Endodermal cell (in vitro differentiated cells): ENCODE data around the gene NCAPH2. TPM values are rescaled to one million over a fixed set of nuclear protein-coding genes. Genes with fewer than 3 reads are reported as not detected.

Experiments
- DNase-seq: peaks from one replicate; pipeline ENCODE4 v3.0.0-alpha.2; 2017
- H3K27ac ChIP-seq: 2 replicates; pipeline ENCODE4 v1.5.1; 2013; ENCODE audit warnings: mild to moderate bottlenecking, low read depth, low read length, moderate library complexity
- H3K27me3 ChIP-seq: 2 replicates; pipeline ENCODE4 v1.6.1; 2013; ENCODE audit warnings: mild to moderate bottlenecking, low read length, moderate library complexity; ENCODE audit not compliant: insufficient read depth, control insufficient read depth, poor library complexity, severe bottlenecking
- H3K36me3 ChIP-seq: 2 replicates; pipeline ENCODE4 v1.7.0; 2013; ENCODE audit warnings: mild to moderate bottlenecking, low read length, moderate library complexity; ENCODE audit not compliant: control insufficient read depth, insufficient read depth
- H3K4me1 ChIP-seq: one replicate; pipeline ENCODE4 v1.7.0; 2013; ENCODE audit warnings: low read length; ENCODE audit not compliant: control insufficient read depth, insufficient read depth
- H3K4me3 ChIP-seq: 2 replicates; pipeline ENCODE4 v1.5.1; 2013; ENCODE audit warnings: mild to moderate bottlenecking, low read length, moderate library complexity
- H3K9ac ChIP-seq: 2 replicates; pipeline ENCODE4 v1.6.1; 2013; ENCODE audit warnings: mild to moderate bottlenecking, low read length, moderate library complexity; ENCODE audit not compliant: poor library complexity, severe bottlenecking; ENCODE audit errors: extremely low read depth
- H3K9me3 ChIP-seq: 2 replicates; pipeline ENCODE4 v1.6.1; 2013; ENCODE audit warnings: mild to moderate bottlenecking, low read length, moderate library complexity; ENCODE audit not compliant: control insufficient read depth
- H3K27ac Mint-ChIP-seq: 2 replicates; pipeline ENCODE4 v1.8.0; 2020; ENCODE audit warnings: mixed read lengths
- H3K27me3 Mint-ChIP-seq: 2 replicates; pipeline ENCODE4 v1.8.0; 2021; ENCODE audit warnings: mild to moderate bottlenecking, mixed read lengths; ENCODE audit not compliant: insufficient read depth
- H3K36me3 Mint-ChIP-seq: 2 replicates; pipeline ENCODE4 v1.8.0; 2020; ENCODE audit warnings: low read depth, mixed read lengths
- H3K4me1 Mint-ChIP-seq: 2 replicates; pipeline ENCODE4 v1.8.0; 2020; ENCODE audit warnings: mixed read lengths
- H3K4me3 Mint-ChIP-seq: 2 replicates; pipeline ENCODE4 v1.8.0; 2020; ENCODE audit warnings: mild to moderate bottlenecking, moderate library complexity, mixed read lengths
- H3K9me3 Mint-ChIP-seq: 2 replicates; pipeline ENCODE4 v1.8.0; 2020; ENCODE audit warnings: mild to moderate bottlenecking, mixed read lengths
- CTCF ChIP-seq: fragments of 200-600 bp; sonication (generic); conservative IDR thresholded peaks from 2 replicates; pipeline ENCODE4 v1.5.0; 2021; ENCODE audit warnings: antibody characterized with exemption, mild to moderate bottlenecking
- WGBS, 2 experiments: methylation state at CpG; one replicate each; pipeline versions ENCODE4 v1.1.5 to v1.1.7; 2013; ENCODE audit warnings: missing lambda C conversion rate in 2 of 2, mixed read lengths in 1 of 2; ENCODE audit not compliant: insufficient coverage in 1 of 2, insufficient read length in 1 of 2; 5-methylcytosine and 5-hydroxymethylcytosine counted together
- total RNA-seq, 2 donors: library from RNA; stranded (reverse); fragmentation: NEBNext Ultra II Directional in 1 of 2; extraction: Animal tissue kit (Norgen Biotek cat#: 25700) in 1 of 2; gene quantifications; 2 replicates in 1 of 2; 3 replicates in 1 of 2; pipeline ENCODE4 v1.2.1, GENCODE V29; 2021

NCAPH2 gene
- total RNA-seq, 2 donors from 2014 or later = 63.3 to 73.1 TPM

- Mint-ChIP-seq H3K27ac (no peak overlapping the region), H3K27me3 (no peaks in the 10 kb centered on the region), H3K9me3 (no peaks in the 10 kb centered on the region), H3K4me3 (no peak overlapping the region), H3K36me3 (peaks cover 2% of the 10 kb centered on the region), H3K4me1 (peaks cover 8% of the 10 kb centered on the region)
- DNase-seq = no peak
- no peak for TF ChIP-seq CTCF
- peaks cover 8% of the 10 kb centered on the region for H3K4me1 ChIP-seq
- H3K9me3 ChIP-seq = no peaks in the 10 kb centered on the region
- no peak overlapping the region for H3K27ac ChIP-seq
- H3K4me3 ChIP-seq = no peak overlapping the region
- no peaks in the 10 kb centered on the region for H3K27me3 ChIP-seq
- H3K9ac ChIP-seq = no peak overlapping the region
- 93 to 95% methylated on average over 25 to 43 of the region's 44 CpGs for WGBS, 2 experiments
- H3K36me3 ChIP-seq = peaks cover 15% of the 10 kb centered on the region
Measured at GRCh38 chr22:50504369-50505211, 3.4 kb upstream of the NCAPH2 start.

- Mint-ChIP-seq H3K27me3 (no peaks in the 10 kb centered on the region), H3K4me1 (peaks cover 8% of the 10 kb centered on the region), H3K27ac (no peak overlapping the region), H3K9me3 (no peaks in the 10 kb centered on the region), H3K4me3 (no peak overlapping the region), H3K36me3 (peaks cover 2% of the 10 kb centered on the region)
- Histone ChIP-seq H3K4me3 (no peak overlapping the region), H3K9me3 (no peaks in the 10 kb centered on the region), H3K27me3 (no peaks in the 10 kb centered on the region), H3K4me1 (peaks cover 8% of the 10 kb centered on the region), H3K9ac (no peak overlapping the region), H3K27ac (no peak overlapping the region), H3K36me3 (peaks cover 15% of the 10 kb centered on the region)
- DNase-seq = no peak
- no peak for TF ChIP-seq CTCF
- WGBS, 2 experiments = 90 to 92% methylated on average over 8 to 14 of the region's 14 CpGs
Measured at GRCh38 chr22:50505276-50505775, 2.7 kb upstream of the NCAPH2 start.

- Mint-ChIP-seq H3K36me3 (peaks cover 2% of the 10 kb centered on the region), H3K27me3 (no peaks in the 10 kb centered on the region), H3K27ac (no peak overlapping the region), H3K4me1 (peaks cover 8% of the 10 kb centered on the region), H3K9me3 (no peaks in the 10 kb centered on the region), H3K4me3 (peak overlapping the region; percentile 95)
- no peak for DNase-seq
- no peak overlapping the region for H3K9ac ChIP-seq
- peak overlapping the region; percentile 97 for H3K4me3 ChIP-seq
- WGBS, 2 experiments = 89 to 91% methylated on average over 23 to 41 of the region's 41 CpGs
- peaks cover 8% of the 10 kb centered on the region for H3K4me1 ChIP-seq
- H3K9me3 ChIP-seq = no peaks in the 10 kb centered on the region
- TF ChIP-seq CTCF = no peak
- no peaks in the 10 kb centered on the region for H3K27me3 ChIP-seq
- H3K27ac ChIP-seq = no peak overlapping the region
- peaks cover 15% of the 10 kb centered on the region for H3K36me3 ChIP-seq
Measured at GRCh38 chr22:50505776-50506610, 2.0 kb upstream of the NCAPH2 start.
